DOHH2 (cell line): ENCODE measurements around the gene C4BPB.

Experiments
- CTCF ChIP-seq: fragments of 200-600 bp; sonication (generic); IDR thresholded peaks from one replicate; pipeline ENCODE4 v1.5.1; 2014; ENCODE audit warnings: antibody characterized with exemption, mild to moderate bottlenecking, low read depth, low read length; ENCODE audit not compliant: poor library complexity, severe bottlenecking
- EZH2phosphoT487 ChIP-seq: fragments of 200-600 bp; sonication (generic); IDR thresholded peaks from 2 replicates; pipeline ENCODE4 v1.6.1; 2017; ENCODE audit warnings: borderline replicate concordance, mild to moderate bottlenecking, antibody characterized with exemption, low read length, moderate library complexity, mixed read lengths

GRCh38 chr1:207049514-207049913 lies 39.1 kb upstream of the C4BPB start:
- no peak for TF ChIP-seq CTCF
- TF ChIP-seq EZH2phosphoT487 = no peak
